HepG2 (cell line): ENCODE measurements around the gene PALM. TPM values are rescaled to one million over a fixed set of nuclear protein-coding genes. Genes with fewer than 3 reads are reported as not detected.

ENCODE experiments used
- ATAC-seq: fragments of 200-7000 bp; cut with Tn5 transposase; 3 replicates; pipeline ENCODE4 v1.9.1; 2020; ENCODE audit warnings: mild to moderate bottlenecking, moderate library complexity
- BruUV-seq: library from RNA; stranded (reverse); fragments of 400-500 nt; replicated peaks from 2 replicates; lab custom pipeline; 2021; lab: Mats Ljungman, UMichigan
- CTCF ChIA-PET: fragments of 300-600 bp; formaldehyde crosslinking; extraction: SDS; loops from one replicate; lab custom pipeline; 2021; ENCODE audit warnings: low total read pairs, inconsistent platforms, low intra/inter-chr PET ratio; lab: Yijun Ruan, JAX
- POLR2A ChIA-PET: fragments of 350-600 bp; sonication (Branson Sonifier 250); formaldehyde crosslinking; loops from one replicate; lab custom pipeline; 2020; ENCODE audit warnings: antibody characterized with exemption, inconsistent platforms; lab: Yijun Ruan, JAX
- DNase-seq: peaks from one replicate; pipeline ENCODE4 v3.0.0-alpha.2; 2015; ENCODE audit warnings: low spot score
- FAIRE-seq: peaks from 3 replicates; lab custom pipeline; 2011; peaks lifted over from hg19 to GRCh38; lab: Jason Lieb, UNC
- H2AFZ ChIP-seq: one replicate; pipeline ENCODE4 v1.6.1; 2011; ENCODE audit warnings: low read length, inconsistent platforms
- H3K27ac ChIP-seq: fragments of 300-600 bp; 3 replicates; pipeline ENCODE4 v1.8.0; 2011; ENCODE audit warnings: mixed run types, mild to moderate bottlenecking, mixed read lengths, low read length, inconsistent platforms; ENCODE audit not compliant: insufficient read depth; ENCODE audit errors: extremely low read length
- H3K27me3 ChIP-seq, 2 experiments: fragments of 200-600 bp in 1 of 2; 2 replicates in 1 of 2; 3 replicates in 1 of 2; pipeline versions ENCODE4 v1.6.0 to v1.8.0; 2011; ENCODE audit warnings: low read length in 2 of 2, mild to moderate bottlenecking in 2 of 2, moderate library complexity in 2 of 2, inconsistent platforms in 1 of 2; ENCODE audit not compliant: insufficient read depth in 2 of 2, control insufficient read depth in 1 of 2
- H3K36me3 ChIP-seq, 2 experiments: fragments of 200-600 bp in 1 of 2; replicated peaks in 1 of 2; 2 replicates in 1 of 2; 3 replicates in 1 of 2; pipeline versions ENCODE4 v1.5.1 to v1.8.0; 2011; ENCODE audit warnings: low read length in 2 of 2, inconsistent platforms in 1 of 2; ENCODE audit not compliant: insufficient read depth in 2 of 2, control insufficient read depth in 1 of 2
- H3K4me1 ChIP-seq: 2 replicates; pipeline ENCODE4 v1.5.1; 2012; ENCODE audit warnings: low read length, inconsistent platforms; ENCODE audit not compliant: insufficient read depth
- H3K4me2 ChIP-seq: 2 replicates; pipeline ENCODE4 v1.6.0; 2011; ENCODE audit warnings: low read depth, low read length, inconsistent platforms
- H3K4me3 ChIP-seq, 3 experiments: fragments of 200-600 bp in 1 of 3; sonication (generic), shearing (Covaris generic) in 1 of 3; replicated peaks in 1 of 3; 2 replicates each; pipeline ENCODE4 v1.5.1; 2011 to 2016; ENCODE audit warnings: low read length in 3 of 3, inconsistent platforms in 2 of 3, low read depth in 2 of 3, mild to moderate bottlenecking in 2 of 3, control low read depth in 1 of 3, mixed read lengths in 1 of 3; ENCODE audit not compliant: insufficient read depth in 1 of 3
- H3K79me2 ChIP-seq: one replicate; pipeline ENCODE4 v1.6.1; 2011; ENCODE audit warnings: low read length, inconsistent platforms; ENCODE audit not compliant: insufficient read depth
- H3K9ac ChIP-seq: 2 replicates; pipeline ENCODE4 v1.6.0; 2011; ENCODE audit warnings: mild to moderate bottlenecking, low read depth, low read length, inconsistent platforms; ENCODE audit not compliant: insufficient read depth
- H3K9me3 ChIP-seq: 2 replicates; pipeline ENCODE4 v1.5.1; 2012; ENCODE audit warnings: mild to moderate bottlenecking, low read length
- H4K20me1 ChIP-seq: 2 replicates; pipeline ENCODE4 v1.6.0; 2011; ENCODE audit warnings: inconsistent platforms, mild to moderate bottlenecking, low read length, moderate library complexity; ENCODE audit not compliant: insufficient read depth
- CCDC6 ChIP-seq: sonication (generic); formaldehyde crosslinking; IDR thresholded peaks from 2 replicates; pipeline ENCODE4 v1.8.1; 2022; ENCODE audit warnings: mild to moderate bottlenecking, missing genetic modification reagents, moderate library complexity
- REL ChIP-seq: sonication (generic); formaldehyde crosslinking; conservative IDR thresholded peaks from 2 replicates; pipeline ENCODE4 v1.8.0; 2022; ENCODE audit warnings: mild to moderate bottlenecking, missing genetic modification reagents, moderate library complexity
- SUZ12 ChIP-seq: fragments of 150-350 bp; IDR thresholded peaks from 2 replicates; pipeline ENCODE4 v1.6.1; 2014; ENCODE audit warnings: low read depth, low read length
- ZNF136 ChIP-seq: sonication (generic); formaldehyde crosslinking; IDR thresholded peaks from 2 replicates; pipeline ENCODE4 v1.8.1; 2022; ENCODE audit warnings: low read depth, mild to moderate bottlenecking, moderate library complexity, missing genetic modification reagents
- ZNF205 ChIP-seq: IDR thresholded peaks from 2 replicates; pipeline ENCODE4 v1.6.1; 2018; ENCODE audit warnings: missing biosample characterization, missing genetic modification reagents
- ZNF225 ChIP-seq: sonication (generic); formaldehyde crosslinking; IDR thresholded peaks from 2 replicates; pipeline ENCODE4 v1.4.0; 2020; ENCODE audit warnings: mild to moderate bottlenecking, missing genetic modification reagents
- ZNF761 ChIP-seq: sonication (generic); formaldehyde crosslinking; conservative IDR thresholded peaks from 2 replicates; pipeline ENCODE4 v1.4.0; 2020; ENCODE audit warnings: mild to moderate bottlenecking, missing genetic modification reagents
- ZSCAN25 ChIP-seq: sonication (generic); formaldehyde crosslinking; IDR thresholded peaks from 2 replicates; pipeline ENCODE4 v1.8.0; 2022; ENCODE audit warnings: mild to moderate bottlenecking, missing genetic modification reagents
- WGBS: methylation state at CpG from one replicate; pipeline ENCODE4 v1.1.6; 2017; ENCODE audit warnings: low lambda C conversion rate; 5-methylcytosine and 5-hydroxymethylcytosine counted together
- in situ Hi-C: cut with HindIII; loops from 2 replicates; pipeline ENCODE4 v1.10.0; 2017; ENCODE audit warnings: low pct_unique_long_range_greater_than_20kb; ENCODE audit not compliant: extremely low pct_ligation_motif_present
- intact Hi-C: fragments of 100-400 bp; cut with micrococcal nuclease; formaldehyde crosslinking; loops from one replicate; pipeline ENCODE4 v1.10.0; 2022; ENCODE audit not compliant: unreplicated experiment
- polyA plus RNA-seq, 8 experiments: library from polyadenylated mRNA; depleted of rRNA in 3 of 8; stranded (reverse) in 7 of 8; unstranded in 1 of 8; fragments of >200 nt; fragmentation: Illumina TruSeq in 4 of 8; extraction: Trizol in 4 of 8; gene quantifications; 2 replicates each; pipeline versions ENCODE4 v1.2.1 to v1.2.3, GENCODE V29; 2011 to 2016; ENCODE audit warnings: low read depth in 4 of 8, missing spikeins in 1 of 8, mixed read lengths in 1 of 8; ENCODE audit not compliant: insufficient read depth in 1 of 8
- total RNA-seq, 5 experiments: library from RNA; depleted of rRNA; stranded (reverse); fragments of >200 nt; fragmentation: Illumina TruSeq; extraction: Trizol; gene quantifications; 2 replicates each; pipeline ENCODE4 v1.2.3, GENCODE V29; 2016; ENCODE audit warnings: low read depth in 1 of 5
- TF ChIP-seq, protein P1 (sequence below): IDR thresholded peaks from 2 replicates; pipeline ENCODE4 v1.6.1; 2012; ENCODE audit warnings: low read depth, low read length, improper control_type of control experiment
- TF ChIP-seq, protein P2 (sequence below): sonication (generic); formaldehyde crosslinking; IDR thresholded peaks from 2 replicates; pipeline ENCODE4 v1.4.0; 2020; ENCODE audit warnings: low read depth, mild to moderate bottlenecking, missing genetic modification reagents

The PALM gene
- total and polyA plus RNA-seq, 2 of the 13 experiments (the other 11 are each of a cell fraction or from before 2014, with no cell fraction given): 4.0 to 9.7 TPM

DNA sequence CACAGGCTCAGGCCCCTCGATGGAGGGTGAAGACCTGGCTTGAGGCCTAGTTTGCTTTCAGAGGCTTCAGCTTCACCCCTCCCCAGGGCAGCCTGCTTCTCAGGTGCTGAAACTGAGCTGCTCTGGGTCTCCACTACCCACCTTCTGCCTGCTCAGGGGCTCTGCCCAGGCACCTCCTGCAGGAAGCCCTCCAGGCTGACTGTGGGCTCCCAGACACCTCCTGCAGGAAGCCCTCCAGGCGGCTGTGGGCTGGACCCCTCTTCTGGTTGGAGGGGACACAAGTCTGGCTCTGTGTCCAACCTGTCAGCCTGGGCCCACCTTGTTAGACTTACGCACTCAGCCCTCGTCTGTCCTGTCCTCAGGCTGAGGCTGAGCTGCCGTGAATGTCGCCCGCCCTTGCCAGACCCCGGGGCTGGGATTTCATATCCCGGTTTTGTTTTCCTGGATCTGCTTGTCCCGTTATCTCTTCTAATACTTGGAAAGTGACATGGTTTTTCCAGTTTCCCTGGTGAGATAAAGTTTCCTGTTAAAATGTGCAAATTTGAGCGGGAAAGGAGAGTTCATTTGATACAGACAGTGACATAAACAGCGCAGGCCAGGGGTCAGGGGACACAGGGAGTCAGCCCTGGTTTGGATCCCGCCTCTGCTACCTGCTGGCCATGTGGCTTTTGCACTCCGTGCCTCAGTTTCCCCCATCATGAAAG, 21.4 kb downstream of the PALM start:
- no TSS peak for BruUV-seq
- WGBS: 85% methylated on average over 12 of the region's 14 CpGs
- in situ Hi-C loops (loop anchor here (5.0 to 10.0 kb wide), 2 partner anchors 63 to 145 kb away; partner anchors contain the start of gene HCN2), intact Hi-C loops (no loop called here)
- no peak overlapping the region for H3K4me3 ChIP-seq
- ChIA-PET POLR2A (no interaction called here), CTCF (no interaction called here)
- TF ChIP-seq CCDC6 (CRISPR knock-in tag): no peak
- no peak for TF ChIP-seq ZNF225
- no peak for TF ChIP-seq ZNF136 (CRISPR knock-in tag)
- TF ChIP-seq REL (CRISPR knock-in tag): no peak
- TF ChIP-seq, protein P1, sequence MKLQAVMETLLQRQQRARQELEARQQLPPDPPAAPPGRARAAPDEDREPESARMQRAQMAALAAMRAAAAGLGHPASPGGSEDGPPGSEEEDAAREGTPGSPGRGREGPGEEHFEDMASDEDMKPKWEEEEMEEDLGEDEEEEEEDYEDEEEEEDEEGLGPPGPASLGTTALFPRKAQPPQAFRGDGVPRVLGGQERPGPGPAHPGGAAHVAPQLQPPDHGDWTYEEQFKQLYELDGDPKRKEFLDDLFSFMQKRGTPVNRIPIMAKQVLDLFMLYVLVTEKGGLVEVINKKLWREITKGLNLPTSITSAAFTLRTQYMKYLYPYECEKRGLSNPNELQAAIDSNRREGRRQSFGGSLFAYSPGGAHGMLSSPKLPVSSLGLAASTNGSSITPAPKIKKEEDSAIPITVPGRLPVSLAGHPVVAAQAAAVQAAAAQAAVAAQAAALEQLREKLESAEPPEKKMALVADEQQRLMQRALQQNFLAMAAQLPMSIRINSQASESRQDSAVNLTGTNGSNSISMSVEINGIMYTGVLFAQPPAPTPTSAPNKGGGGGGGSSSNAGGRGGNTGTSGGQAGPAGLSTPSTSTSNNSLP: no peak
- no peak for TF ChIP-seq SUZ12
- no peak for TF ChIP-seq ZNF205 (CRISPR knock-in tag)
- no peak for TF ChIP-seq ZSCAN25
- no peak for TF ChIP-seq ZNF761 (CRISPR knock-in tag)
- TF ChIP-seq, protein P2, sequence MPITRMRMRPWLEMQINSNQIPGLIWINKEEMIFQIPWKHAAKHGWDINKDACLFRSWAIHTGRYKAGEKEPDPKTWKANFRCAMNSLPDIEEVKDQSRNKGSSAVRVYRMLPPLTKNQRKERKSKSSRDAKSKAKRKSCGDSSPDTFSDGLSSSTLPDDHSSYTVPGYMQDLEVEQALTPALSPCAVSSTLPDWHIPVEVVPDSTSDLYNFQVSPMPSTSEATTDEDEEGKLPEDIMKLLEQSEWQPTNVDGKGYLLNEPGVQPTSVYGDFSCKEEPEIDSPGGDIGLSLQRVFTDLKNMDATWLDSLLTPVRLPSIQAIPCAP (CRISPR knock-in tag): no peak
- H3K27me3 ChIP-seq: no peaks in the 10 kb centered on the region
- no peaks in the 10 kb centered on the region for H3K79me2 ChIP-seq
- no peaks in the 10 kb centered on the region for H3K9me3 ChIP-seq
- no peaks in the 10 kb centered on the region for H3K4me1 ChIP-seq
- H3K4me2 ChIP-seq: no peak overlapping the region
- no peaks in the 10 kb centered on the region for H4K20me1 ChIP-seq
- ATAC-seq (no peak), DNase-seq (no peak), FAIRE-seq (no peak)
- H3K27ac ChIP-seq: no peak overlapping the region
- H3K9ac ChIP-seq: no peak overlapping the region
- H3K36me3 ChIP-seq: no peaks in the 10 kb centered on the region
- no peak overlapping the region for H2AFZ ChIP-seq
